ENCODE data around the gene DRAM2.
"Not testable (repeated sequence)": the region's sequence is repeated elsewhere in the genome, so short reads cannot be mapped to it uniquely, and the experiment has no call there.

The DRAM2 gene

GRCh38 chr1:111082421-111083203 is 57.3 kb downstream of the DRAM2 start:
- TF ChIP-seq CTCF (conservative IDR thresholded peaks at IDR 0.05; ENCODE audit: low read depth, low read length): no peak
- H3K4me3 ChIP-seq (ENCODE audit: low read length): no peak overlapping the region
- no peak for DNase-seq (ENCODE audit: low read depth)

- not testable (repeated sequence) for H3K4me3 ChIP-seq (ENCODE audit: low read length); DNase-seq (ENCODE audit: low read depth)
Measured at GRCh38 chr1:111079329-111079728, 60.6 kb downstream of the DRAM2 start.

- not testable (repeated sequence) for H3K4me3 ChIP-seq (ENCODE audit: low read length); DNase-seq (ENCODE audit: low read depth)
Measured at GRCh38 chr1:111077312-111077711, 62.6 kb downstream of the DRAM2 start.

All from retinal pigment epithelial cell (primary cell).